GM18951 (cell line): ENCODE measurements around the gene MCTS1.
A peak's percentile ranks its signal among the peaks of the same experiment; 100 is the strongest.
"Not testable (repeated sequence)": the region's sequence is repeated elsewhere in the genome, so short reads cannot be mapped to it uniquely, and the experiment has no call there.

Experiments
- POLR2A ChIP-seq: IDR thresholded peaks from 4 replicates; pipeline ENCODE4 v1.6.1; 2011; ENCODE audit warnings: mild to moderate bottlenecking; ENCODE audit not compliant: insufficient read length, insufficient read depth; ENCODE audit errors: extremely low read depth
- in situ Hi-C: fragments of 300-500 bp; cut with MboI; formaldehyde crosslinking; loops from one replicate; pipeline ENCODE4 v1.12.0; 2022; ENCODE audit warnings: low sequenced_read_pairs, mixed read lengths, inconsistent platforms; ENCODE audit not compliant: unreplicated experiment

The MCTS1 gene

DNA sequence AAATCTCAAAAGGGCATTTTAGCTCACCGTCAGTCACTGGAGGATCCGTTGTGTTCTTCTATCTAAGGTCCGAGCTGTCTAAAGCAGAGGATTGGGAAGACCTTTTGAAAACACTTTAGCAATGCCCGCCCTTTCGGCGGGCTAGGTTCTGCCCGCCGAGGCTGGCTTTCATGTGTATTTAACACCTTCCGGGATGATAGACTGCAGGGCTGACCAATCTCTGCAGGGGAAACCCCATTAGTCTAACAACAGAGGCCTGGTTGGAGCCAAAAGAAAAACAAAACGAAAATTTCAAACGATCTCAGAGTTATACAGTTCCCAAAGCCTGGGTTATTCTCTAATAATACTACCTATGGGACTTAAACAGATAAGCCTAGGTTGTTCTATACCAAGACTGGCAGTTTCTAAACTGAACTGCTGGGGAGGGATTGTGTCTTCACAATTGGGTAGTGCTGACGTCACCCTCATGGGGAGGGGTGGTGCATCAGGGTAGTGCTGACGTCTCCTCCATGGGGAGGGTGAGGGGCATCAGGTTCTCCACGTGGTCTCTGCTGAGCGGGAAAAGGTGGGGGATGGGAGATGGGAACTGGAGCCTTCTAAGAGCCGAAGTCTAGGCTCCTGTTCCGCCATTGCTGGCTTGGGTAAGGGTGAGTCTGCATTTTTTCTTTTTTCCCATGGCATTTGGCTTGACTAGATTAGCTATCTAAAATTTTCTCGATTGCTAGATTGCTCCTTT, 28.4 kb upstream of the MCTS1 start:
- TF ChIP-seq POLR2A = no peak
- in situ Hi-C loops = no loop called here

DNA sequence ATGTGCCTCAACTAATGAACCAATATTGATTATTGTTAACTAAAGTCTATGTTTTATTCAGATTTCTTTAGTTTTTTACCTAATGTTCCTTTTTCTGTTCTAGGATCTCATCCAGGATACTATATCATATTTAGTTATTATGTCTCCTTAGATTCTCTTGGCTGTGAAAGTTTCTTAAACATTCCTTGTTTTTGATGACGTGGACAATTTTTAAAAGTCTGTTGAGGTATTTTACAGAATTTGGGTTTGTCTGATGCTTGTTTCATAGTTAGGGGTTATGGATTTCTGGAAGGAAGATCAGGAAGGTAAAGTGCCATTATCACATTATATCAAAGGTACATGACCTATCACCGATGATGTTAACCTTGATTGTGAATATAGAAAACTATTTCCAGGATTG, 18.2 kb upstream of the MCTS1 start:
- in situ Hi-C loops = no loop called here

DNA sequence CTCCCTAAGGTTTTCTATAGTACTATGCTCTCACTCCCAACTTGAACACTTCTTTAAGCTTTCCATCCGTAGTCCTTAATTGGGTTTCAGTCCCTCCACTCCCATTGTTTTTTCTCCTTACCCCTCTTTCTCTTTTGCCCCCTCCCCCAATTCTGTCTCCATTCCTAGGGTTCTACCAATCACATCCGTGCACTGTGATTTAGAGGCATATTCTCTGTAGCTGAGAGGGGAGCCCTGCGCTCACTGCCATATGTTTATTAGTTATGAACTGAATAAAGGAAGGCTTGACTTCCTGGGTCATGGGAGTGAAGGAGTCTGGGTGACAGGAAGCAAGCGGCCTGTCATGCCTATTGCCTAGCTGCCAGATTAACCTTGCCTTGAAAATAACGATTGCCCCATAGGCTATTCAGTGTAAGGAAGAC, 471 bp downstream of the MCTS1 start:
- no peak for TF ChIP-seq POLR2A
- in situ Hi-C loops = no loop called here

More for the DNA sequence above, 18.2 kb upstream of the MCTS1 start:
- no peak for TF ChIP-seq POLR2A

DNA sequence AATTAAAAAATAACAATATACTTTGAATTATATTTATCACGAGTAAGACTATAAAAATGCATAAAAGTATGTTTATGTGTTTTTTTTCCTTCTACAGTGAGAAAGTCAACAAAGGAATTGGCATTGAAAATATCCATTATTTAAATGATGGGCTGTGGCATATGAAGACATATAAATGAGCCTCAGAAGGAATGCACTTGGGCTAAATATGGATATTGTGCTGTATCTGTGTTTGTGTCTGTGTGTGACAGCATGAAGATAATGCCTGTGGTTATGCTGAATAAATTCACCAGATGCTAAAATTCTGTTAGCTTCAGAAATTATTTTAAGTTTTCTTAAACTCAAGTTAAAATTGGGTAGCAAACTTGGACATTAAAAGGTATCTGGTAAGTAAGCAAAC, 8.2 kb downstream of the MCTS1 start:
- TF ChIP-seq POLR2A = no peak
- in situ Hi-C loops = no loop called here

DNA sequence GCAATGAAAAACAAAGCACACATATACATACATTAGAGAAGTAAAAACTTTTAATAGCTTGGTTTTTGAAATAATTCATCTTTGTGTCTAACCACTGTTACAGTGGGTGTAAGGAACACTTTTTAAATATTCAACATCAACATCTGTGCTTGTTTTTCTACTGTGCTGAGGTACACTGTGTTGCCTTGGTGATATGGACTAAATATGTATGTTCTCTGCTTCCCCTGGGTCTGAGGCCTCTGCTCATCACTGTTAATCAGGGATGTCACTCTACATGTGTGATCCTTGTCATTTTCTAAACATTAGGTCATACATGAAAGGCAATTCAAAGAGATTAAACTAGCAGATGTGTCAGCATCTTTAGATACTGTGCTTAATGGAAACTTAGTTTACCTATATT, 10.9 kb downstream of the MCTS1 start:
- in situ Hi-C loops = no loop called here
- no peak for TF ChIP-seq POLR2A

DNA sequence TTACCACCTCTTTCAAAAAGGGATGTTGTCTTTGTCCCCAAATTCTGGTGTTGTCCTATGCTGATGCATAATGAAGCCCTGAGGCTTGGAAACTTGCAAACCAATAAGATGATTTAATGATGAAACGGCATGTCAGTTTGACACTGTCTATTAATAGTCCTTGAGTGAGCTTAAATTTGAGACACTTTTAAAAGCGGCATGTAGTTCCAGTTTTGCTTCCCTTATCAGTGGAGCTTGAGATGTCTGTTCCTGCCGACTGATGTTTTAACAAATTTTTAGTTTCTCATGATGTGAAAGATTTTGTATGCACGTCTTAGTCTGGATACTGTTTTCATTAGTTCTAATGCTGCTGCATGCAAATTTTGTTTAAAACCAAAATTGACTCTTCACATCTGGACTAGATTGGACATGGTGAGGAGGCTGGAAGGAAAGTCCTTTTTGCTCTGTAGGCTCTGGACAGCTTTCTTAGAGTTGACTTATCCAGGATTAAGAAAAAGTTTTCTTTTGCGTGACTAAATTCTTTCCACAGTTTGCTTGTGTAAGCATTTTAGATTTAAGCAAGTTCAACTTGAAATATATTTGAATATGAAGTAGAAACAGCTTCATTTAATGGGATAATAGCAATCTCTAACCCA, 14.2 kb downstream of the MCTS1 start:
- in situ Hi-C loops = no loop called here
- no peak for TF ChIP-seq POLR2A

DNA sequence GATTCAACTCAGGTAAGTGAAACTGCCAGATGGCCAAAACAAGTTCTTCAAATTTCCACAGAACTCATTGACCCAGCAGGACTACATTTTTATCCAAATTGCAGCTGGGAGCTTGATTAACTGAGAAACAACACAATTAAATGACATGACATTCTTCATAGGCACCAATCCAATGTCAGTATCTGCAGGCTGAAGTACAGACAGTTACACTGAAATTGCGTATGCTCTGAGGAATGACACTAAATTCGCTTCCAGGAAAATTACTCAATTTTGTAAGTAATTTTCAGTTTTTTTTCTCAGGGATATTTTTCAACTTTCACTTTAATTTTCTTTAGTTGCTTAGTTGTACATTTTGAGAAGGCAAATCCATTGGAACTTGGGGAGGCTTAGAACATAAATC, 21.5 kb downstream of the MCTS1 start:
- TF ChIP-seq POLR2A = no peak
- in situ Hi-C loops = no loop called here

DNA sequence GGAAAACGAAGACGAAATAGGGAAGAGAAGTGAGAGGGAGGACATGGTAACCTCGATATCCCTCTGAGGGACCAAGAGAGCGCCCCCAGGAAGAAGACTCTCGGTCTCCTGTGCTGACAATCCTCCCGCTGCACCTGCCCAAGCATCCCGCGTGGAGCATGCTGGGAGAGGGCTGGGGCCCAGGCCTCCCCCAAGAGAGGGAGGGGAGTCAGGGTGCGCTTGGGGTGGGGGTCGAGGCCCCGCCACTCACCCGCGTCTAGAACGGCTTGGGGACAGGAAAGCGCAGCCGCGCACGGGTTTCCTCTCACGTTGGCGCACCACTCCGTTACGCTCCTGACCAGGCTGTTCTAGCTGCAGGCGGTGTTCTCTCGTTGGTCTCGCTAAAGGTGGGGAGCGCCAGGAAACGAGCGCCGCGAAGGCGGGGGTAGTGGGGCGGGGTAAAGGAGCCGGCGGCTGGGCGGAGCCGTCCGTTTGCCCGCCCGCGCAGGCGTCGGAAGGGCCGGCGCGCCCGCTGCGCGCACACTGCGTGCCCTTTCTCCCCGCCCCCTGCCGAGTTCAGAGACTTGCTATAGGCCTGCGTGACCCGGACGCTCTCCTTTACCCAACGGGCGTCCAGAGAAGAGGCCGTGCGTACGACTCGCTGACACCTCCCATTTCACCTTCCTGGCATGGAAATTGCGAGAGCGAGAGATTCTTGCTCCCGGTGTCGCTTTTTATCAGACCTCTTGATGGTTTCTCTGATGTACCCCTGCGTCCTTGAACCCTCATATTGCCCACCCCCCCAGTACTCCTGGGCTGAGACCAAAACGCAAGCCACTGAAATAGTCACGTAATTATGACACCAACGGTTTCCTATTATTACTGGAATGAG, 26.0 kb downstream of the MCTS1 start, which contains the start of gene C1GALT1C1:
Gene C1GALT1C1, minus strand, starts transcription at position 388 of the 871 bp plus-strand sequence. CDS start 2,888 bp downstream, outside the sequence.
- in situ Hi-C loops = no loop called here

DNA sequence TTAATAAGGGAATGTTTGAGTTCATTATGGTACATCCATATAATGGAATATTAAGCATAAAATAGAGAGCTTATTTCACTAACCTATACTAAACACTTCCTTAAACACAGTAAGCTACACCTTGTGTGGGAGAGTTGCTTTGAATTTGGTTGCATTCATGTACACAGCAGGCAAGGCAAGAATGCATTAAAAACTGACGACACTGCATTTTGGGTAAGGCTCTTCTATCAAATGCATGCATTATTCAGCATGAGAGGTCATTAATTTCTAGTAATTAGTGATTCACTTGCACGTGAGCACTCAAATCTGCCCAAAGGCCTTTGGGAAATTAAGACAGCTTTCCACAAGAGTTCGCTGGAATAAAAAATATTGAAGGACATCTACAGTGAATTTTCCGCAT, 34.7 kb downstream of the MCTS1 start:
- in situ Hi-C loops = no loop called here
- no peak for TF ChIP-seq POLR2A

More for the DNA sequence above, 26.0 kb downstream of the MCTS1 start, which contains the start of gene C1GALT1C1:
- TF ChIP-seq POLR2A = peak; percentile 70

DNA sequence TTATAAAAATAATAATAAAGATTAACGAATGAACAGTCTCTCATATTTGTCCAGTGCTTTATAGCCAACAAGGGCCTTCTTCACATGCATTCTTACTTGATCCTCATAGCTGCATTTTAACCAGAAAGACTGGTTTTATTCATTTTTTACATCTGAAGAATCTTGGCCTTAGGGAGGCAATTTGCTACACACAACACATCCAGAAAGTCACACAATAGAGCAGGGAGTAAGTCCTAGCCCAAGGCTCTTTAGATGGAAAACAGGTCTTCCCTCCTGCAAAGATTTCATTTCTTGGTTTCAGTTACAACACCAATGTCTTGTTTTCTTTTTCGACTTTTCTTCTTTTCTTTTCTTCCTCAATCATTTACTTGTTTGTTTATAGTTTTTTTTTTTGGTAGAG, 39.0 kb downstream of the MCTS1 start:
- no peak for TF ChIP-seq POLR2A
- in situ Hi-C loops = no loop called here

DNA sequence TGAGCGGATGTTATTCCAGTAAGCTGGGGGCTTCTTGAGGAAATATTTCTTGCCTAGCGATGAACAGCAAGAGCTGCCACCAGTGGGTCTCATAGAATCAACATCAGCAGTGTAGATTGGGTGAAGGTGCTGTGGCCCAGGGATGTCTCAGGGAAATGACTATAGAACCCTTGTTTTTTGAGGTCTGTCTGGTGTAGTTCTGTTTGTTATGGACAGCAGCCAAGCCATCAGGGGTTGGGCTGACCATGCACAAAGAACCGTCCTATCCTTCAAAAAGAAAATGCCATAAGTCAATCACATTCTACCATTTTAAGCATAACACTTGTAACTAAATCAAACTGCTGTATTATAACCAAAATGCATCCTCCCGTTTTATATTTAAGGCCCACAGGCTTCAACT, 43.2 kb downstream of the MCTS1 start:
- no peak for TF ChIP-seq POLR2A
- in situ Hi-C loops = no loop called here

DNA sequence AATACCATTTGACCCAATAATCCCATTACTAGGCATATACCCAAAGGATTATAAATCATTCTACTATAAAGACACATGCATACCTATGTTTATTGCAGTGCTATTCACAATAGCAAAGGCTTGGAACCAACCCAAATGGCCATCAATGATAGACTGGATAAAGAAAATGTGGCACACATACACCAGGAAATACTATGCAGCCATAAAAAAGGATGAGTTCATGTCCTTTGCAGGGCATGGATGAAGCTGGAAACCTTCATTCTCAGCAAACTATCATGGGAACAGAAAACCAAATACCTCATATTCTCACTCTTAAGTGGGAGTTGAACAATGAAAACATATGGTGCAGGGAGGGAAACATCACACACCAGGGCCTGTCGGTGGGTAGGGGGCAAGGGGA, 48.4 kb downstream of the MCTS1 start:
- in situ Hi-C loops = not testable (repeated sequence)

DNA sequence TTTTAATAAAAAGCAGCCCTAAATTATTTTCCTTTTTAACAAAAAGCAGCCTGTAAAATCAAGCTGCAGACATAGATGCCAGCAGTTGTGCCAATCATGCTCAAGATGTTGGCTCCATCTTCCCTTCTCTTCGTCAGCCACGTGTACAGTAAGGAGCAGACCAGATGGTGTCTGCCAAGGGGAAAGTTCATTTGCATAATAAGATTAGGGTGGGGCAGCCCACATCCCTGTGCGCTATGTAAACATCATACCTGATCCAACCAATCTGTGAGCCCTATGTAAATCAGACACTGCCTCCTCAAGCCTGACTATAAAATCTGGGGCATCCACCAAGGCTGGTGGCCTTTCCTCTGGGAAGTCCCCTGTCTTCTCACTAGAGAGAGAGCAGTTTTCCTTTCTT, 49.1 kb downstream of the MCTS1 start:
- in situ Hi-C loops = no loop called here
- TF ChIP-seq POLR2A = no peak
